Prostate gland (tissue), 2 donors: ENCODE results near the gene GALK1.

Experiments used
- POLR2A ChIP-seq: fragments of 450-650 bp; IDR thresholded peaks from one replicate; pipeline ENCODE4 v1.6.1; 2016; ENCODE audit warnings: antibody characterized with exemption, mild to moderate bottlenecking
- POLR2AphosphoS5 ChIP-seq: sonication (generic); formaldehyde crosslinking; IDR thresholded peaks from one replicate; pipeline ENCODE4 v1.6.1; 2017; ENCODE audit warnings: antibody characterized with exemption
- TF ChIP-seq, protein P1 (sequence below), 4 experiments: fragments of 200-600 bp in 2 of 4; fragments of 450-650 bp in 2 of 4; sonication (generic) in 2 of 4; IDR thresholded peaks; 1 replicate in 3 of 4; 2 replicates in 1 of 4; pipeline ENCODE4 v1.5.1; 2016 to 2019; ENCODE audit warnings: antibody characterized with exemption in 4 of 4, mild to moderate bottlenecking in 2 of 4, moderate library complexity in 2 of 4

DNA sequence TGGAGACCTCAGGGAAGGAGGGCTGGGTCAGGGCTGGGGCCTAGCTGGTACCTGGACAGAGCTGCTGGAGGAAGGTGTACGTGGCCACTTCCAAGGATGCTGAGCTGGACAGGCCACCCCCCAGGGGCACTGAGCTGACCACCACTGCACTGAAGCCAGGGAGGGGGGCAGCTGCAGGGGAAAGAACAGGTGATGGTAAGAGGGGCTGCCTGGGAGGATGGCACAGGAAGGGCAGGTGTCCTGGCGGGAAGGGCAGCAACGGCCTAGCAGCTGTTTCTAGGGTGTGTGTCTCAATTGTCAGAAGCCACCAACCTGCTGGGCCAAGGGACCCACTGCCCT is 1.8 kb downstream of the GALK1 start:
- TF ChIP-seq, protein P1, sequence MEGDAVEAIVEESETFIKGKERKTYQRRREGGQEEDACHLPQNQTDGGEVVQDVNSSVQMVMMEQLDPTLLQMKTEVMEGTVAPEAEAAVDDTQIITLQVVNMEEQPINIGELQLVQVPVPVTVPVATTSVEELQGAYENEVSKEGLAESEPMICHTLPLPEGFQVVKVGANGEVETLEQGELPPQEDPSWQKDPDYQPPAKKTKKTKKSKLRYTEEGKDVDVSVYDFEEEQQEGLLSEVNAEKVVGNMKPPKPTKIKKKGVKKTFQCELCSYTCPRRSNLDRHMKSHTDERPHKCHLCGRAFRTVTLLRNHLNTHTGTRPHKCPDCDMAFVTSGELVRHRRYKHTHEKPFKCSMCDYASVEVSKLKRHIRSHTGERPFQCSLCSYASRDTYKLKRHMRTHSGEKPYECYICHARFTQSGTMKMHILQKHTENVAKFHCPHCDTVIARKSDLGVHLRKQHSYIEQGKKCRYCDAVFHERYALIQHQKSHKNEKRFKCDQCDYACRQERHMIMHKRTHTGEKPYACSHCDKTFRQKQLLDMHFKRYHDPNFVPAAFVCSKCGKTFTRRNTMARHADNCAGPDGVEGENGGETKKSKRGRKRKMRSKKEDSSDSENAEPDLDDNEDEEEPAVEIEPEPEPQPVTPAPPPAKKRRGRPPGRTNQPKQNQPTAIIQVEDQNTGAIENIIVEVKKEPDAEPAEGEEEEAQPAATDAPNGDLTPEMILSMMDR (IDR thresholded peaks at IDR 0.05) = no peak
- TF ChIP-seq POLR2AphosphoS5 (no peak), POLR2A (no peak)
